Breast epithelium (tissue), 4 donors: Measurements from ENCODE around the gene FNBP1. TPM values are rescaled to one million over a fixed set of nuclear protein-coding genes. Genes with fewer than 3 reads are reported as not detected.

ENCODE experiments used
- DNase-seq, 2 donors: peaks; one replicate each; pipeline ENCODE4 v3.0.0-alpha.2; 2019; ENCODE audit warnings: low spot score in 2 of 2
- H3K27ac ChIP-seq, 2 donors: fragments of 200-600 bp; sonication (generic) in 1 of 2; one replicate each; pipeline ENCODE4 v1.5.1; 2016 to 2019; ENCODE audit warnings: mild to moderate bottlenecking in 1 of 2
- H3K27me3 ChIP-seq, 2 donors: fragments of 200-600 bp; sonication (generic) in 1 of 2; one replicate each; pipeline versions ENCODE4 v1.5.1 to v1.6.0; 2017 to 2019; ENCODE audit warnings: control low read depth in 1 of 2, mild to moderate bottlenecking in 1 of 2
- H3K36me3 ChIP-seq: fragments of 200-600 bp; one replicate; pipeline ENCODE4 v1.5.1; 2019
- H3K4me1 ChIP-seq, 2 donors: fragments of 200-600 bp; sonication (generic); one replicate each; pipeline ENCODE4 v1.5.1; 2016 to 2019; ENCODE audit warnings: control low read depth in 1 of 2
- H3K4me3 ChIP-seq, 3 donors: fragments of 200-600 bp; sonication (generic); 1 replicate in 2 of 3; 2 replicates in 1 of 3; pipeline ENCODE4 v1.5.1; 2016 to 2019; ENCODE audit warnings: mild to moderate bottlenecking in 3 of 3, moderate library complexity in 2 of 3
- H3K9me3 ChIP-seq, 2 donors: fragments of 200-600 bp; sonication (generic) in 1 of 2; one replicate each; pipeline ENCODE4 v1.5.1; 2016 to 2019; ENCODE audit warnings: control low read depth in 1 of 2
- POLR2A ChIP-seq: fragments of 450-650 bp; IDR thresholded peaks from one replicate; pipeline ENCODE4 v1.6.1; 2016; ENCODE audit warnings: antibody characterized with exemption, mild to moderate bottlenecking, moderate library complexity
- POLR2AphosphoS5 ChIP-seq, 3 donors: sonication (generic); formaldehyde crosslinking; IDR thresholded peaks; one replicate each; pipeline ENCODE4 v1.6.1; 2017; ENCODE audit warnings: antibody characterized with exemption in 3 of 3
- intact Hi-C: fragments of 100-400 bp; cut with DNase I; formaldehyde crosslinking; loops from one replicate; pipeline ENCODE4 v1.15.1; 2023; ENCODE audit warnings: low total_unique reads
- total RNA-seq, 3 donors: library from RNA; depleted of rRNA; stranded (reverse); fragments of >200 nt; gene quantifications; one replicate each; pipeline ENCODE4 v1.1.0, GENCODE V29; 2016
- TF ChIP-seq, protein P1 (sequence below), 3 donors: fragments of 450-650 bp; IDR thresholded peaks; one replicate each; pipeline ENCODE4 v1.5.1; 2016 to 2017; ENCODE audit warnings: antibody characterized with exemption in 3 of 3, mild to moderate bottlenecking in 3 of 3, moderate library complexity in 3 of 3

The FNBP1 gene
- total RNA-seq, 3 donors from 2014 or later: 31.3 to 49.8 (median 41.9) TPM

DNA sequence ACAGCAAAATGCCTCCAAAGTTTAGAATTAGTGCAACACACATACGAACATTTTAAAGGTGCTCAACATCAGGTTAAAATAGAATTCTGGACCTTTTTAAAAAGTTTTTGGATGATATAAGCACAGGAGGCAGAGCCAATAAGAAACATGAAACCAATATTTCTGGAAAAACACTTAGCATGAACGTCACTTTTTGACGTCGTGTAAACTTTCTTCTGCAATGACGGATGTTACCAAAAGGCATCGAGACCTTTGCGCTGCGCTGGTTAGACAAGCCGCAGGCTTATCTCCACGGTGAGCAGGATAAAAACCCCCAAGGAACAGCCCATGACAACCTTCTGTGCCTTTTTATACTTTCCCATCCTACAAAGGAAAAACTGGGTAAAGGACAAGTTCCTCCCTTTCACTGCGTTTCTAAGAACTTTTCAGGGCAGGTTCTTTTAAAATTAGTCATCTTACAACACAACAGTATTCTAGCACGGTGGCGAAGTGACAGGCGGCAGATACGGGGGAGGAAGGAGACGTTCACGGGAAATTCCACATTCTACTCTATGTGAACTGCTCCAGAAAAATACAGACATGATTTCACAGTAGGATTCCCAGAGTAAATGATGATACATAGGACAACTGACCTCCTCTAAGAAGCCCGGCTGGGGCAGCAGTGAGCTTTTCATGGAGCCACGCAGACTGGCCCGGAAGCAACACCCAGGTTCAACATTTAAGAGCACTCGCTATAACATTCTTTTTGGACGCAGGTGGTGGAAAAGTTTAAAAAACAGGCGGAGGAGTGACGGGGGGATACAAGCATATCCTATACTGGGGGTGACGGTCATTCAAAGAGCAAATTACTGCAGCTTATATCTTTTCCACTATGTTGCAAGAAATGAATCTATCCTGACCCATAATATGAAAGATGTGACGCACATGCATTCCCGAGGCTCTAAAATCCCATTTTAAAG, 155.4 kb downstream of the FNBP1 start:
- no peak for DNase-seq
- no peaks in the 10 kb centered on the region for H3K27me3 ChIP-seq
- intact Hi-C loops: loop anchor here (10.0 kb wide), 1 partner anchor 157 kb away; the partner anchor contains the start of gene FNBP1
- peaks cover 5 to 14% of the 10 kb centered on the region in 2 donors for H3K4me1 ChIP-seq
- TF ChIP-seq, protein P1, sequence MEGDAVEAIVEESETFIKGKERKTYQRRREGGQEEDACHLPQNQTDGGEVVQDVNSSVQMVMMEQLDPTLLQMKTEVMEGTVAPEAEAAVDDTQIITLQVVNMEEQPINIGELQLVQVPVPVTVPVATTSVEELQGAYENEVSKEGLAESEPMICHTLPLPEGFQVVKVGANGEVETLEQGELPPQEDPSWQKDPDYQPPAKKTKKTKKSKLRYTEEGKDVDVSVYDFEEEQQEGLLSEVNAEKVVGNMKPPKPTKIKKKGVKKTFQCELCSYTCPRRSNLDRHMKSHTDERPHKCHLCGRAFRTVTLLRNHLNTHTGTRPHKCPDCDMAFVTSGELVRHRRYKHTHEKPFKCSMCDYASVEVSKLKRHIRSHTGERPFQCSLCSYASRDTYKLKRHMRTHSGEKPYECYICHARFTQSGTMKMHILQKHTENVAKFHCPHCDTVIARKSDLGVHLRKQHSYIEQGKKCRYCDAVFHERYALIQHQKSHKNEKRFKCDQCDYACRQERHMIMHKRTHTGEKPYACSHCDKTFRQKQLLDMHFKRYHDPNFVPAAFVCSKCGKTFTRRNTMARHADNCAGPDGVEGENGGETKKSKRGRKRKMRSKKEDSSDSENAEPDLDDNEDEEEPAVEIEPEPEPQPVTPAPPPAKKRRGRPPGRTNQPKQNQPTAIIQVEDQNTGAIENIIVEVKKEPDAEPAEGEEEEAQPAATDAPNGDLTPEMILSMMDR (IDR thresholded peaks at IDR 0.05): no peak
- no peak for TF ChIP-seq POLR2AphosphoS5 (IDR thresholded peaks at IDR 0.05)
- no peak for TF ChIP-seq POLR2A
- H3K27ac ChIP-seq: peak overlapping the region; percentile 26 to 44
- no peaks in the 10 kb centered on the region for H3K9me3 ChIP-seq
- H3K36me3 ChIP-seq: no peaks in the 10 kb centered on the region
- H3K4me3 ChIP-seq: peak overlapping the region in 2 of 3 donors; percentile 10 to 14

DNA sequence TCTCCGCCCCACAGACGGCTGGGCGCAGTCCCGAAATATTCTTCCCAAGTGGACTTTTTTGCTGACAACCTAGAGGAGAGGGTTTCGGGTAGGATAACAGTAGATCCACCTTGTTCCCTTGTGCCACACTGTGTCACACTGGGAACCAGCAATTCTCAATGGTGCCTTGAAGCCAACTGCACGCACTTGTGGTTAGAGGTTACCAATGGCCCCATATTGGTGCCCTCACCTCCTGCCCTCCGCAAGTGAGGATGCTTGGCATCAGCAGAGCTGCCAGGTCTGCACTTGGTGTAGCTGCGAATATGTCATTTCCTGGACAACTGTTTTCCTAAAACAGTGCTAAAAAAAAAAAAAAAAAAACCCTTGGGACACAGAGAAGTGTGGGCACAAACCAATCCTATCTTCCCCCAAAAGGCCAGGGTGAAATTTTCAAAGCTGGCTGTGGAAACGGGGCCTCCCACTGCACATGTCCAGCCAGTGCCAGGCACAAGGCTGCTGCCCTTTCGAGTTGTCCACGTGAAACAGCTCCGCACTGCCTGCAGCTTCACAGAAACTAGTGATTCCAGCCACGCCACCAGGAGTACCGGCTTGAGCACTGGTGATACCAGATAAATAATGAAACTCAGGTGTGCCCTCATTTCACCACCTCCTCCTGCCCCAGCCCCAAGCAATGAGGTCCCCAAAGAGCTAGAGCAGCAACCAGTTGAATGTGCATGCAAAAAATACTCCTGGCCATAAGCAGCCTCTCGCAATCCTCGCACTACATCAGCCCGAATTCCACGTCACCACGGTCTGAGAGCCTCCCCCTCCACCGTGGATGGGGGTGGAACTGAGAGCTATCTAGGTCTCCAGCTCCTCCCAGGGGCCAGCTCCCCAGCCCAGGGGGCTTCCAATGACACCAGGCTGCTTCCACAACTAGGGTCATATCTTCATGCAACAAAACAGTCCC, 156.5 kb downstream of the FNBP1 start:
- Histone ChIP-seq H3K27me3 (no peaks in the 10 kb centered on the region), H3K27ac (peak overlapping the region; percentile 81 to 92), H3K36me3 (no peaks in the 10 kb centered on the region), H3K9me3 (no peaks in the 10 kb centered on the region), H3K4me1 (peaks cover 5 to 14% of the 10 kb centered on the region in 2 donors), H3K4me3 (peak overlapping the region; percentile 25 to 70 (median 50))
- DNase-seq: no peak
- intact Hi-C loops: loop anchor here (10.0 kb wide), 1 partner anchor 158 kb away; the partner anchor contains the start of gene FNBP1
- TF ChIP-seq, protein P1 (IDR thresholded peaks at IDR 0.05): no peak
- TF ChIP-seq POLR2A (no peak), POLR2AphosphoS5 (IDR thresholded peaks at IDR 0.05) (no peak)

DNA sequence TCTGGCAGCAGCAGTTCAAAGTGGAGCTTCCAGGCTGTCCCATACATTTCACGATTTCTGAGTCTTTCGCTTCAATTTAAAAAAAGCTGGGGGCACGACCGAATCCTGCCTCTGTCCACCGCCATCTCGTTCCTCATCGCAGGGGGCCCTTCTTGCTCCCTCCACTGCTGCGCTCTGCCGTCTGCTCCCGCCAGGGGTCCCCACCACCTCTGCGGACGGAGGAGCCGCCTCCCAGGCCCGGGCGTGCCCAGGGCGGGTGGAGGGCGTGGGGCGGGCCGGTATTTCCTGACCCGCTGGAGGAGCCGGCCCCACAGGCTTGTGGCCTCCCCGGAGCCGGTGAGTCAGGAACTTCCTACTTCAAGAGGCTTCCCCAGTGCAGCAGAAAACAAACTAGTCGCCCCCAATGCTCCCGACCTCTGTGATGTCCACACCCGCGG, 157.3 kb downstream of the FNBP1 start:
- peaks cover 5 to 14% of the 10 kb centered on the region in 2 donors for H3K4me1 ChIP-seq
- DNase-seq: peak; percentile 86 to 93
- H3K4me3 ChIP-seq: peak overlapping the region; percentile 25 to 70 (median 50)
- no peaks in the 10 kb centered on the region for H3K27me3 ChIP-seq
- intact Hi-C loops: loop anchor here (10.0 kb wide), 1 partner anchor 159 kb away; the partner anchor contains the start of gene FNBP1
- TF ChIP-seq, protein P1 (IDR thresholded peaks at IDR 0.05): peak; percentile 92 to 99 (median 99)
- peak; percentile 75 to 83 (median 82) for TF ChIP-seq POLR2AphosphoS5 (IDR thresholded peaks at IDR 0.05)
- no peak for TF ChIP-seq POLR2A
- peak overlapping the region; percentile 81 to 92 for H3K27ac ChIP-seq
- H3K9me3 ChIP-seq: no peaks in the 10 kb centered on the region
- H3K36me3 ChIP-seq: no peaks in the 10 kb centered on the region

DNA sequence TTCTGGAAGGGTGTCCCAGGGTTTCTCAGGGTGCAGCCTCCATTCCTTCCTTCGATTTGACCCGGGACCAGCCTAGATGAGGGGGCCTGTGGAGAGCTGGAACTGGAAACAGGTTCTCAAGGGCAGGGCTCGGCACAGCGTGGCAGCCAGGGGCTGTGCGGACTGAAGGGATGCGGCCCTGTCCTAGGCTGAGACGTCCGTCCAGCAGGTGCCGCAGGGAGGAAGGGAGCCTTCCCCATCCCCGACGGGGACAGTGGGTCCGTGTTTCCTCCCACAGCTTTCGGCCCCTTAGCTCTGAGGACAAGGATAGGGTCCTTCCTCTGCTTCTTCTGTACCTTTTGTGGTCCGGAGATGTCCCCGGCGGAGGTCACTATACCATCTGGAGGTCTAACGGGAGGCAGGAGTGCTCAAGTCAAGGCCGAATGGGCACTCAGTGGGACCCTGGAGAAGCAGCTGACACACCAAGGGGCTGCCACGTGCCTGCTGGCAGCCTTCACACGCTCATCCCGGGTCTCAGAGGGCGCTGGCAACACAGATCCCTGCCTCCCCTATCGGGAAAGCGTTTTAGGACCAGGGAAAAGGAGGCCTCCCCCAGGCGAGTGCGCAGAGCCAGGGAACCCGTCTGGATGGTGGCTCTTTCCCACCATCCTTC, 157.8 kb downstream of the FNBP1 start:
- DNase-seq: no peak
- H3K4me3 ChIP-seq: peak overlapping the region; percentile 25 to 70 (median 50)
- H3K4me1 ChIP-seq: peaks cover 5 to 14% of the 10 kb centered on the region in 2 donors
- intact Hi-C loops: loop anchor here (10.0 kb wide), 1 partner anchor 160 kb away; the partner anchor contains the start of gene FNBP1
- H3K27ac ChIP-seq: peak overlapping the region; percentile 81 to 92
- TF ChIP-seq, protein P1 (IDR thresholded peaks at IDR 0.05): no peak
- no peak for TF ChIP-seq POLR2AphosphoS5 (IDR thresholded peaks at IDR 0.05)
- no peaks in the 10 kb centered on the region for H3K36me3 ChIP-seq
- no peaks in the 10 kb centered on the region for H3K9me3 ChIP-seq
- no peaks in the 10 kb centered on the region for H3K27me3 ChIP-seq
